ENCODE data around the gene SUSD1. TPM values are rescaled to one million over a fixed set of nuclear protein-coding genes. Genes with fewer than 3 reads are reported as not detected.
"Not testable (repeated sequence)": the region's sequence is repeated elsewhere in the genome, so short reads cannot be mapped to it uniquely, and the experiment has no call there.

The SUSD1 gene
- total and polyA plus RNA-seq, 8 donors = 1.6 to 50.4 (median 21.1) TPM

DNA sequence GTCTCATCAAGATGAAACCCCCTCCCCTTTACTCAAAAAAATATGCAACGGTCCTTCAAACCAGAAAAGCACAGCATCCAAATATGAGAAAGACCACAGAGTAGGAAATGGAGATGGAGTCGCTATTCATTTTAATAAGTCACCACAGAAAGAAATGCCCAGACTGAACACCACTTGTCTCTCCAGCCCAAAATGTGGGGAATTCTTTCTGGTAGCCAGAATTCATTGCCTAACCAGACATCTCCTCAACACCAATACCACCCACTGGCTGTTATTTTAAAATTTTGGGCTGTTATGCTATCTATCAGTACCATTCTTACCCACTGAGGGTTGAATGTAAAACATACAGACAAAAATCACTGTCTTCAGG lies 100.1 kb downstream of the SUSD1 start:
- H3K9me3 ChIP-seq = no peaks in the 10 kb centered on the region
- TF ChIP-seq POLR2AphosphoS5 (IDR thresholded peaks at IDR 0.05) (no peak), POLR2A (IDR thresholded peaks at IDR 0.05) (no peak), EP300 (IDR thresholded peaks at IDR 0.05) (no peak)
- TF ChIP-seq, protein P1, sequence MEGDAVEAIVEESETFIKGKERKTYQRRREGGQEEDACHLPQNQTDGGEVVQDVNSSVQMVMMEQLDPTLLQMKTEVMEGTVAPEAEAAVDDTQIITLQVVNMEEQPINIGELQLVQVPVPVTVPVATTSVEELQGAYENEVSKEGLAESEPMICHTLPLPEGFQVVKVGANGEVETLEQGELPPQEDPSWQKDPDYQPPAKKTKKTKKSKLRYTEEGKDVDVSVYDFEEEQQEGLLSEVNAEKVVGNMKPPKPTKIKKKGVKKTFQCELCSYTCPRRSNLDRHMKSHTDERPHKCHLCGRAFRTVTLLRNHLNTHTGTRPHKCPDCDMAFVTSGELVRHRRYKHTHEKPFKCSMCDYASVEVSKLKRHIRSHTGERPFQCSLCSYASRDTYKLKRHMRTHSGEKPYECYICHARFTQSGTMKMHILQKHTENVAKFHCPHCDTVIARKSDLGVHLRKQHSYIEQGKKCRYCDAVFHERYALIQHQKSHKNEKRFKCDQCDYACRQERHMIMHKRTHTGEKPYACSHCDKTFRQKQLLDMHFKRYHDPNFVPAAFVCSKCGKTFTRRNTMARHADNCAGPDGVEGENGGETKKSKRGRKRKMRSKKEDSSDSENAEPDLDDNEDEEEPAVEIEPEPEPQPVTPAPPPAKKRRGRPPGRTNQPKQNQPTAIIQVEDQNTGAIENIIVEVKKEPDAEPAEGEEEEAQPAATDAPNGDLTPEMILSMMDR (IDR thresholded peaks at IDR 0.05) = peak in 2 of 7 experiments; percentile 5 to 35
- H3K36me3 ChIP-seq = peaks cover 0 to 3% (median 0%) of the 10 kb centered on the region in 4 donors
- no peak overlapping the region for H3K4me3 ChIP-seq
- no peak for DNase-seq
- intact Hi-C loops (cut with DNase I; ENCODE audit: low total_unique reads) = loop anchor here (5.0 kb wide), 1 partner anchor 318 kb away; no protein-coding TSS in a partner anchor
- H3K27ac ChIP-seq = peak overlapping the region in 4 of 5 donors; percentile 67 to 84 (median 81)
- H3K27me3 ChIP-seq = no peaks in the 10 kb centered on the region
- H3K4me1 ChIP-seq = peaks cover 6 to 65% (median 24%) of the 10 kb centered on the region in 4 donors
- 15 to 27% (median 25%) methylated on average over 2 of the region's 2 CpGs for WGBS, 5 donors

DNA sequence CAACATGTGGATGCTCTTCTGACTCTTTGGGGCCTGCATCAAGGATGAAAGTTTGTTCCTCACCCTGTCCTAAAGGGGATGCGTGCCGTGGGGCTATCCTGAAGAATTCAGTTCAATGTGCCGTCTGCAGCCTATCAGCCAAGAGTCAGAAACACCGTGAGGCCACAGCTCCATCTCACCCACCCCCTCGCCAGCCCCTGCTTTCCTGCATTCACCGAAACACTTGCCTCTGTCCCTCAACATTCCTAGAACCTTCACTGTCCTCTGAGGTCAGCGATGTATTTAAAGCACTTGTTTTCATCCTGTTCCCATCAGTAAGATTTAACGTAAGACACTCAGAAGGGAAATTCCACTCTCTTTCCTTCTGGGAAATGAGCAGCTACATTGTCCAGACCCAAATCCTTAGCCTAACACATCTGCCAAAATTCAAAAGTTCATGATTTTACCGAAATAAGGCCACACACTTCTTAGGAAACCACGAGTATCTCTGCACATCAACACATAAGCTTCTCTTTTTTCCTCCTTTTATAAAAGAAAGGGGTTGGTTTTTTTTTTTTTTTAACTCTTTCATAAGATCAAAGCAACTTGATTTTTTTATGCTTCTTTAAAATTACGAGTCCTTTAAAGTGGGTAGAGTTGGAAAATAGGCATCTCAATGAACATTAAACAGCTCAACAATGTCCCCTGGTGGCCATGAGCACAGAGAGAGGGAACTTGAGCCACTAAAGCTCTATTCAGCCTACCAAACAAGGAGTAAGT lies 100.7 kb downstream of the SUSD1 start:
- WGBS, 5 donors = 51 to 66% (median 59%) methylated on average over 11 of the region's 11 CpGs
- H3K9me3 ChIP-seq = no peaks in the 10 kb centered on the region
- DNase-seq = peak; percentile 72 to 92
- TF ChIP-seq POLR2AphosphoS5 (IDR thresholded peaks at IDR 0.05) (peak; percentile 40 to 87 (median 62)), EP300 (IDR thresholded peaks at IDR 0.05) (peak; percentile 82), POLR2A (IDR thresholded peaks at IDR 0.05) (no peak)
- TF ChIP-seq, protein P1 (IDR thresholded peaks at IDR 0.05) = peak in 5 of 7 experiments; percentile 74 to 97 (median 87)
- intact Hi-C loops (cut with DNase I; ENCODE audit: low total_unique reads) = loop anchor here (5.0 kb wide), 1 partner anchor 317 kb away; no protein-coding TSS in a partner anchor
- no peaks in the 10 kb centered on the region for H3K27me3 ChIP-seq
- H3K36me3 ChIP-seq = no peaks in the 10 kb centered on the region
- no peak overlapping the region for H3K4me3 ChIP-seq
- H3K27ac ChIP-seq = peak overlapping the region in 4 of 5 donors; percentile 67 to 84 (median 81)
- peaks cover 6 to 71% (median 29%) of the 10 kb centered on the region in 4 donors for H3K4me1 ChIP-seq

DNA sequence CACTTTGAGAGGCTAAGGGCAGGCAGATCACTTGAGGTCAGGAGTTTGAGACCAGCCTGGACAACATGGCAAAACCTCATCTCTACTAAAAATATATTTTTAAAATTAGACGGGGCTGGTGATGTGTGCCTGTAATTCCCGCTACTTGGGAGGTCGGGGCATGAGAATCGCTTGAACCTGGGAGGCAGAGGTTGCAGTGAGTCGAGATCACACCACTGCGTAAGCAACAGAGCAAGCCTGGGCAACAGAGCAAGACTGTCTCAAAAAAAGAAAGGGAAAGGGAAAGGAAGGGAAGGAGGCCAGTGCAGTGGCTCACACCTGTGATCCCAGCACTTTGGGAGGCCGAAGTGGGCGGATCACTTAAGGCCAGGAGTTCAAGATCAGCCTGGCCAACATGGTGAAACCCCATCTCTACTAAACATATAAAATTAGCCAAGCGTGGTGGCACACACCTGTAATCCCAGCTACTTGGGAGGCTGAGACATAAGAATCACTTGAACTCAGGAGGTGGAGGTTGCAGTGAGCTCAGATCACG lies 101.4 kb downstream of the SUSD1 start:
- H3K4me1 ChIP-seq = peaks cover 6 to 74% (median 31%) of the 10 kb centered on the region in 4 donors
- intact Hi-C loops (cut with DNase I; ENCODE audit: low total_unique reads); H3K9me3 ChIP-seq; H3K36me3 ChIP-seq; DNase-seq; H3K27me3 ChIP-seq; H3K4me3 ChIP-seq: not testable (repeated sequence)
- 78 to 96% (median 93%) methylated on average over 10 of the region's 10 CpGs for WGBS, 5 donors
- peak overlapping the region; percentile 7 to 84 (median 79) for H3K27ac ChIP-seq

DNA sequence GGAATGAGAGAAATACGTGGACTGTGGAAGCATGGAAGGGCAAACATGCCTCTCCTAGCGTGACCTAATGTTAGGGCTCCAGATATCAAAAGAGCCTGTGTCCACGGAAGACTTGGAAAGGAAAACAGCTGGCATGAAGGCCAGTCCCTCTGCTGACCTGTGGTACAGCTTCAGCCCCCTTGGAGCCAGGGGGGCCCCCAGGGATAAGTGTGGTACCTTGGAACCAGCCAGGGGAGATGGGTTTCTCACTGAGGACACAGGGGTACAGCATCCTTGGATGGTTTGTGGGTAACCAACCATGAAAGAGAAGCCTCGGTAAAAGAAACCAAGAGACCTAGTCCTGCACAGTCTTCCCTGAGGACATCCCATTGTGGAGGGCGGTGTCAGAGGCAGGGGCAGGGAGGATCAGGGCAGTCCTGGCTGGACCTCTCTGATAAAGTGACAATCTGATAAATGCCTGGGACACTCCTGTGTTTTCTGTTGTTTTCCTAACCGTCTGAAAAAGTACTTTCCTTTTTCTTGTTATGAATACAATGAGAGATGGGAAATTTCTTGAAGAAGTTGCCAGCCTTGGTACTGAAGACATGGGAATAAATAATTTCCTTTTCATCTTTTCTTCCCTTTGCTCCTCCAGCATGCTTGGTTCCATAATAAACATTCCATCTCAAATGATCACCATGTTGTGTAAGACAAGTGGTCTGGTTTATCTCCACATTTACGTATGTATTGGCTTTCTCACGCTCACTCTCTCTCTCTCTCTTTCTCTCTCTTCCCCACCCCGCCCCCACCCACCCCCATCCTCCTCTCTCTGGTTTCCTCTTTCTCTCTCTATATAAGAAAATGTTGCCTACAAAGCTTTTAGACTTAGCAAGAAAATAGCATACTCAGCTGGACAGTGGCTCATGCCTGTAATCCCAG lies 102.1 kb downstream of the SUSD1 start:
- H3K36me3 ChIP-seq = no peaks in the 10 kb centered on the region
- H3K4me3 ChIP-seq = no peak overlapping the region
- no peaks in the 10 kb centered on the region for H3K9me3 ChIP-seq
- peak overlapping the region in 4 of 5 donors; percentile 67 to 84 (median 81) for H3K27ac ChIP-seq
- WGBS, 5 donors = 63 to 69% (median 67%) methylated on average over 9 of the region's 9 CpGs
- H3K27me3 ChIP-seq = no peaks in the 10 kb centered on the region
- H3K4me1 ChIP-seq = peaks cover 6 to 69% (median 31%) of the 10 kb centered on the region in 4 donors
- intact Hi-C loops (cut with DNase I; ENCODE audit: low total_unique reads) = no loop called here
- TF ChIP-seq, protein P1 (IDR thresholded peaks at IDR 0.05) = no peak
- TF ChIP-seq POLR2A (IDR thresholded peaks at IDR 0.05) = no peak
- no peak for TF ChIP-seq EP300 (IDR thresholded peaks at IDR 0.05)
- peak in 1 of 3 donors; percentile 65 for TF ChIP-seq POLR2AphosphoS5 (IDR thresholded peaks at IDR 0.05)
- DNase-seq = peak in 1 of 2 donors; percentile 69

Measured in stomach (tissue), 9 donors.